HG03442 (cell line): Measurements from ENCODE around the gene SPECC1.

Source experiments
- ATAC-seq: cut with Tn5 transposase; IDR thresholded peaks from one replicate; pipeline ENCODE4 v1.9.1; 2021; ENCODE audit warnings: mild to moderate bottlenecking, moderate library complexity; ENCODE audit not compliant: unreplicated experiment

SPECC1 gene

GRCh38 chr17:20200865-20201458 is 191.8 kb downstream of the SPECC1 start:
- no peak for ATAC-seq

- ATAC-seq, result no peak
These were observed 193.0 kb downstream of the SPECC1 start for GRCh38 chr17:20202141-20202621.

- no peak for ATAC-seq
These were observed 193.9 kb downstream of the SPECC1 start for GRCh38 chr17:20203018-20203417.

- peak; percentile 64 for ATAC-seq
These were observed 194.7 kb downstream of the SPECC1 start for GRCh38 chr17:20203761-20204263.

GRCh38 chr17:20205609-20206008 is 196.4 kb downstream of the SPECC1 start:
- no peak for ATAC-seq

GRCh38 chr17:20206068-20206467 is 196.9 kb downstream of the SPECC1 start:
- ATAC-seq, result no peak

- no peak for ATAC-seq
These were observed 197.4 kb downstream of the SPECC1 start for GRCh38 chr17:20206591-20206990.

- no peak for ATAC-seq
These were observed 198.3 kb downstream of the SPECC1 start for GRCh38 chr17:20207262-20207985.

- ATAC-seq, result no peak
These were observed 199.6 kb downstream of the SPECC1 start for GRCh38 chr17:20208717-20209116.

GRCh38 chr17:20210180-20210579 is 201.0 kb downstream of the SPECC1 start:
- no peak for ATAC-seq

- no peak for ATAC-seq
These were observed 201.5 kb downstream of the SPECC1 start for GRCh38 chr17:20210614-20211013.

- ATAC-seq, result no peak
These were observed 202.1 kb downstream of the SPECC1 start for GRCh38 chr17:20211246-20211645.

- ATAC-seq, result no peak
These were observed 204.3 kb downstream of the SPECC1 start for GRCh38 chr17:20213449-20213848.

- ATAC-seq, result no peak
These were observed 205.6 kb downstream of the SPECC1 start for GRCh38 chr17:20214794-20215193.

- ATAC-seq, result no peak
These were observed 207.1 kb downstream of the SPECC1 start for GRCh38 chr17:20216154-20216815.

- ATAC-seq, result no peak
These were observed 207.7 kb downstream of the SPECC1 start for GRCh38 chr17:20216853-20217252.

- no peak for ATAC-seq
These were observed 208.5 kb downstream of the SPECC1 start for GRCh38 chr17:20217677-20218076.

- no peak for ATAC-seq
These were observed 209.1 kb downstream of the SPECC1 start for GRCh38 chr17:20218272-20218671.

GRCh38 chr17:20223808-20224328 is 214.7 kb downstream of the SPECC1 start:
- no peak for ATAC-seq

- no peak for ATAC-seq
These were observed 215.2 kb downstream of the SPECC1 start for GRCh38 chr17:20224379-20224778.
